ENCODE data around the gene PRKG1.

The PRKG1 gene

GRCh38 chr10:51106311-51106945 lies 32.1 kb downstream of the PRKG1 start:
- no peaks in the 10 kb centered on the region for H3K27me3 ChIP-seq (ENCODE audit: insufficient read depth, low read length, poor library complexity, severe bottlenecking)
- no peaks in the 10 kb centered on the region for H3K79me2 ChIP-seq (ENCODE audit: insufficient read depth, low read length)
- H3K9ac ChIP-seq (ENCODE audit: low read depth, low read length, poor library complexity, severe bottlenecking) = no peak overlapping the region
- no peak overlapping the region for H3K4me2 ChIP-seq (ENCODE audit: low read depth, low read length, poor library complexity, severe bottlenecking)
- H3K4me3 ChIP-seq (ENCODE audit: low read length, poor library complexity, severe bottlenecking) = no peak overlapping the region
- no peak overlapping the region for H2AFZ ChIP-seq (ENCODE audit: low read length)
- no peaks in the 10 kb centered on the region for H4K20me1 ChIP-seq (ENCODE audit: insufficient read depth, low read length, poor library complexity, severe bottlenecking)
- no peaks in the 10 kb centered on the region for H3K36me3 ChIP-seq (ENCODE audit: insufficient read depth, low read length)
- 0 out of 2 replicates have a peak, but pooled peaks cover 6% of the 10 kb centered on the region for H3K9me2 ChIP-seq (replicated peaks; ENCODE audit: low read depth, low read length)
- no peak for TF ChIP-seq CTCF (conservative IDR thresholded peaks at IDR 0.05; ENCODE audit: low read length)
- no peak for TF ChIP-seq EZH2phosphoT487 (IDR thresholded peaks at IDR 0.05; ENCODE audit: borderline replicate concordance)
- no peaks in the 10 kb centered on the region for H3K9me3 ChIP-seq (ENCODE audit: insufficient read depth, low read depth, low read length)
- no peaks in the 10 kb centered on the region for H3K4me1 ChIP-seq (ENCODE audit: insufficient read depth, low read length, poor library complexity, severe bottlenecking)
- no peaks in the 10 kb centered on the region for H3F3A ChIP-seq (ENCODE audit: low read depth)

DNA sequence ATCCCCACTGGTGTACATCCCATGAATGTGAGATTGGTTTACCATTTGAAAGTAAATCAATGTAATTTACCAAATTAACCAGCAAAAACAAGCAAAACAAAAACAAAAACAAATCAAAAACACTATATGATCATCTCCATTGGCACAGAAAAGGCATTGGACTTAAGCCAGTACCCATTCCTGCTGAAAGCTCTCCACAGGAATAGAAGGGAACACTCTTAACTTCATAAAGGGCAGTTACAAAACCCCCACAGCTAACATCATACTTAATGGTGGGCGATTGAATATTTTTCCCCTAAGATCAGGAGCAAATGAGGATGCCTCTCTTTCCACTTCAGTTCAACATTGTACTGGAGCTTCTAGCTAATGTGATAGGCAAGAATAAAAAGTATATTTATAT lies 34.1 kb downstream of the PRKG1 start:
- Histone ChIP-seq H3K4me1 (ENCODE audit: insufficient read depth, low read length, poor library complexity, severe bottlenecking) (no peaks in the 10 kb centered on the region), H3K4me2 (ENCODE audit: low read depth, low read length, poor library complexity, severe bottlenecking) (no peak overlapping the region), H3K9ac (ENCODE audit: low read depth, low read length, poor library complexity, severe bottlenecking) (no peak overlapping the region), H3K9me2 (replicated peaks; ENCODE audit: low read depth, low read length) (0 out of 2 replicates have a peak, but pooled peaks cover 6% of the 10 kb centered on the region), H3F3A (ENCODE audit: low read depth) (no peaks in the 10 kb centered on the region), H4K20me1 (ENCODE audit: insufficient read depth, low read length, poor library complexity, severe bottlenecking) (no peaks in the 10 kb centered on the region), H3K79me2 (ENCODE audit: insufficient read depth, low read length) (no peaks in the 10 kb centered on the region), H3K4me3 (ENCODE audit: low read length, poor library complexity, severe bottlenecking) (no peak overlapping the region), H3K36me3 (ENCODE audit: insufficient read depth, low read length) (no peaks in the 10 kb centered on the region), H2AFZ (ENCODE audit: low read length) (no peak overlapping the region), H3K9me3 (ENCODE audit: insufficient read depth, low read depth, low read length) (no peaks in the 10 kb centered on the region), H3K27me3 (ENCODE audit: insufficient read depth, low read length, poor library complexity, severe bottlenecking) (no peaks in the 10 kb centered on the region)
- TF ChIP-seq CTCF (conservative IDR thresholded peaks at IDR 0.05; ENCODE audit: low read length) (no peak), EZH2phosphoT487 (IDR thresholded peaks at IDR 0.05; ENCODE audit: borderline replicate concordance) (no peak)

DNA sequence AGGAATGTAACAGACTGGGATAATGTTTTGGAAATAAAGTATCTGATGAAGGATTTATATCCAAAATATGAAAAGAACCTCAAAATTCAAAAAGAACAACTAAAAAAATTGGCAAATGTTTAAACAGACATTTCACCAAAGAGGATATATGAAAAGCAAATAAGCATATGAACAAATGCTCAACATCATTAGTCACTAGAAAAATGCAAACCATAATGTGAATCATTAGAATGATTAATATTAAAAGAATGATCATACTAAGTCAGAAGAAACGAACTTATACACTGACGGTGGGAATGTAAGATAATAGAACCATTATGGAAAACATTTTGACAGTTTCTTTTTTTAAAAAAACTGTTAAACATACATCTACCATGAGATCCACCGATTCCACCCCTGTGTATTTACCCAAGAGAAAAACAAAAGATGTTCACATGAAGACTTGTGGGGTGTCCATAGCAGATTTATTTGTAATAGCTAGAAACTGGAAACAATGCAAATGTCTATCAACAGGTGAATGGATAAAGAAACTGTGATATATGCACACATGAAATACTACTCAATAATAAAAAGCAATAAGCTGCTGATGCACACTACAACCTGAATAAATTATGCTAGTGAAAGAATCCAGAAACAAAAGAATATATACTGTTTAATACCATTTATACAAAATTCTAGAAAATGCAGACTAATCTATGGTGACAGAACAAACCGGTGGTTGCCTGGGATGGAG lies 35.7 kb downstream of the PRKG1 start:
- Histone ChIP-seq H3K9me2 (replicated peaks; ENCODE audit: low read depth, low read length) (0 out of 2 replicates have a peak, but pooled peaks cover 6% of the 10 kb centered on the region), H3K9me3 (ENCODE audit: insufficient read depth, low read depth, low read length) (no peaks in the 10 kb centered on the region), H3K79me2 (ENCODE audit: insufficient read depth, low read length) (no peaks in the 10 kb centered on the region), H3K36me3 (ENCODE audit: insufficient read depth, low read length) (no peaks in the 10 kb centered on the region), H3K4me1 (ENCODE audit: insufficient read depth, low read length, poor library complexity, severe bottlenecking) (no peaks in the 10 kb centered on the region), H3K4me3 (ENCODE audit: low read length, poor library complexity, severe bottlenecking) (no peak overlapping the region), H3K4me2 (ENCODE audit: low read depth, low read length, poor library complexity, severe bottlenecking) (no peak overlapping the region), H3K27me3 (ENCODE audit: insufficient read depth, low read length, poor library complexity, severe bottlenecking) (no peaks in the 10 kb centered on the region), H3F3A (ENCODE audit: low read depth) (no peaks in the 10 kb centered on the region), H4K20me1 (ENCODE audit: insufficient read depth, low read length, poor library complexity, severe bottlenecking) (no peaks in the 10 kb centered on the region), H3K9ac (ENCODE audit: low read depth, low read length, poor library complexity, severe bottlenecking) (no peak overlapping the region), H2AFZ (ENCODE audit: low read length) (no peak overlapping the region)
- TF ChIP-seq EZH2phosphoT487 (IDR thresholded peaks at IDR 0.05; ENCODE audit: borderline replicate concordance) = no peak
- no peak for TF ChIP-seq CTCF (conservative IDR thresholded peaks at IDR 0.05; ENCODE audit: low read length)

All from Loucy (cell line).